ENCODE data around the gene RGS6. TPM values are rescaled to one million over a fixed set of nuclear protein-coding genes. Genes with fewer than 3 reads are reported as not detected.

The RGS6 gene
- total RNA-seq, 1 experiment from 2014 or later = not detected

- H3K27me3 Mint-ChIP-seq (ENCODE audit: insufficient read depth, unreplicated experiment) = no peaks in the 10 kb centered on the region
- TF ChIP-seq CTCF (IDR thresholded peaks at IDR 0.05; ENCODE audit: unreplicated experiment) = no peak
- H3K9me3 Mint-ChIP-seq (ENCODE audit: unreplicated experiment) = no peaks in the 10 kb centered on the region
- POLR2A ChIA-PET = no interaction called here
- CTCF ChIA-PET = no interaction called here
- H3K4me3 Mint-ChIP-seq (ENCODE audit: unreplicated experiment) = no peak overlapping the region
- peak overlapping the region; percentile 61 for H3K27ac Mint-ChIP-seq (ENCODE audit: low read depth, unreplicated experiment)
- no TSS peak for BruUV-seq (replicated peaks)
- no peaks in the 10 kb centered on the region for H3K36me3 Mint-ChIP-seq (ENCODE audit: insufficient read depth, unreplicated experiment)
- intact Hi-C loops (cut with micrococcal nuclease) = no loop called here
- peaks cover 14% of the 10 kb centered on the region for H3K4me1 Mint-ChIP-seq (ENCODE audit: insufficient read depth, unreplicated experiment)
- DNase-seq (ENCODE audit: unreplicated experiment) = peak; percentile 90
Observed at GRCh38 chr14:72608391-72609204, 676.4 kb downstream of the RGS6 start.

- CTCF ChIA-PET = no interaction called here
- POLR2A ChIA-PET = no interaction called here
- intact Hi-C loops (cut with micrococcal nuclease) = no loop called here
- no peak for TF ChIP-seq CTCF (IDR thresholded peaks at IDR 0.05; ENCODE audit: unreplicated experiment)
- no peak for DNase-seq (ENCODE audit: unreplicated experiment)
- BruUV-seq (replicated peaks) = no TSS peak
- no peak overlapping the region for H3K4me3 Mint-ChIP-seq (ENCODE audit: unreplicated experiment)
- H3K9me3 Mint-ChIP-seq (ENCODE audit: unreplicated experiment) = no peaks in the 10 kb centered on the region
- H3K27ac Mint-ChIP-seq (ENCODE audit: low read depth, unreplicated experiment) = no peak overlapping the region
- no peaks in the 10 kb centered on the region for H3K36me3 Mint-ChIP-seq (ENCODE audit: insufficient read depth, unreplicated experiment)
- H3K27me3 Mint-ChIP-seq (ENCODE audit: insufficient read depth, unreplicated experiment) = no peaks in the 10 kb centered on the region
- H3K4me1 Mint-ChIP-seq (ENCODE audit: insufficient read depth, unreplicated experiment) = peaks cover 14% of the 10 kb centered on the region
Observed at GRCh38 chr14:72609205-72609916, 677.1 kb downstream of the RGS6 start.

GRCh38 chr14:72610096-72610830 is 678.0 kb downstream of the RGS6 start:
- Mint-ChIP-seq H3K36me3 (ENCODE audit: insufficient read depth, unreplicated experiment) (no peaks in the 10 kb centered on the region), H3K27me3 (ENCODE audit: insufficient read depth, unreplicated experiment) (no peaks in the 10 kb centered on the region), H3K4me1 (ENCODE audit: insufficient read depth, unreplicated experiment) (peaks cover 14% of the 10 kb centered on the region), H3K27ac (ENCODE audit: low read depth, unreplicated experiment) (no peak overlapping the region), H3K4me3 (ENCODE audit: unreplicated experiment) (no peak overlapping the region), H3K9me3 (ENCODE audit: unreplicated experiment) (no peaks in the 10 kb centered on the region)
- no TSS peak for BruUV-seq (replicated peaks)
- DNase-seq (ENCODE audit: unreplicated experiment) = no peak
- no peak for TF ChIP-seq CTCF (IDR thresholded peaks at IDR 0.05; ENCODE audit: unreplicated experiment)
- CTCF ChIA-PET = interaction anchor here (0.6 to 1.0 kb wide), 2 partner anchors 9 to 74 kb away, joined by 3 to 5 read pairs; no protein-coding TSS in a partner anchor
- POLR2A ChIA-PET = no interaction called here
- intact Hi-C loops (cut with micrococcal nuclease) = no loop called here

- no peak overlapping the region for H3K27ac Mint-ChIP-seq (ENCODE audit: low read depth, unreplicated experiment)
- TF ChIP-seq CTCF (IDR thresholded peaks at IDR 0.05; ENCODE audit: unreplicated experiment) = no peak
- no peaks in the 10 kb centered on the region for H3K9me3 Mint-ChIP-seq (ENCODE audit: unreplicated experiment)
- no peak for DNase-seq (ENCODE audit: unreplicated experiment)
- BruUV-seq (replicated peaks) = no TSS peak
- POLR2A ChIA-PET = no interaction called here
- no peak overlapping the region for H3K4me3 Mint-ChIP-seq (ENCODE audit: unreplicated experiment)
- peaks cover 15% of the 10 kb centered on the region for H3K4me1 Mint-ChIP-seq (ENCODE audit: insufficient read depth, unreplicated experiment)
- CTCF ChIA-PET = interaction anchor here (0.6 to 1.0 kb wide), 2 partner anchors 9 to 74 kb away, joined by 3 to 5 read pairs; no protein-coding TSS in a partner anchor
- intact Hi-C loops (cut with micrococcal nuclease) = no loop called here
- no peaks in the 10 kb centered on the region for H3K36me3 Mint-ChIP-seq (ENCODE audit: insufficient read depth, unreplicated experiment)
- no peaks in the 10 kb centered on the region for H3K27me3 Mint-ChIP-seq (ENCODE audit: insufficient read depth, unreplicated experiment)
Observed at GRCh38 chr14:72610831-72611200, 678.6 kb downstream of the RGS6 start.

Data from MCF 10A (cell line).